GM21390 (cell line): Measurements from ENCODE around the gene MRPL37.
"Not testable (repeated sequence)": the region's sequence is repeated elsewhere in the genome, so short reads cannot be mapped to it uniquely, and the experiment has no call there.

Experiments used
- ATAC-seq: cut with Tn5 transposase; IDR thresholded peaks from one replicate; pipeline ENCODE4 v1.9.1; 2021; ENCODE audit not compliant: unreplicated experiment

MRPL37 gene

DNA sequence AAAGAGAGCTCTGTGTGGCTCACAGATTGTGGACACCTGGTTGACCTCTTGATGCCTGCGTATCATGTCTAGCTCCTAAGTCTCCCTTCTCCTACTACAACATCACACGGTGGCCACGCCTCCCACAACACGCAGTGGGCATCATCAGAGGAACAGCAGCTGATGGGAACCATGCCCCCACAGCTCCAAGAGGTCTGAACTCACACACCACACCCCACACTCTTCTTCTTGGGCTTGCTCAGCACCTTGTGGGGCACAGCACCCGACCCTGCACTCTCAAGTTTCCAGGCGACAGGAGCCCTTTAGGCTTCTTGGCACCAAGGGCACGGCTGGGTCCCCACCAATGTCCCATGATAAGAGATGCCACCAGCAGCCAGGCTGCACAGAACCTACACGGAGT is 28.4 kb upstream of the MRPL37 start:
- ATAC-seq: no peak

DNA sequence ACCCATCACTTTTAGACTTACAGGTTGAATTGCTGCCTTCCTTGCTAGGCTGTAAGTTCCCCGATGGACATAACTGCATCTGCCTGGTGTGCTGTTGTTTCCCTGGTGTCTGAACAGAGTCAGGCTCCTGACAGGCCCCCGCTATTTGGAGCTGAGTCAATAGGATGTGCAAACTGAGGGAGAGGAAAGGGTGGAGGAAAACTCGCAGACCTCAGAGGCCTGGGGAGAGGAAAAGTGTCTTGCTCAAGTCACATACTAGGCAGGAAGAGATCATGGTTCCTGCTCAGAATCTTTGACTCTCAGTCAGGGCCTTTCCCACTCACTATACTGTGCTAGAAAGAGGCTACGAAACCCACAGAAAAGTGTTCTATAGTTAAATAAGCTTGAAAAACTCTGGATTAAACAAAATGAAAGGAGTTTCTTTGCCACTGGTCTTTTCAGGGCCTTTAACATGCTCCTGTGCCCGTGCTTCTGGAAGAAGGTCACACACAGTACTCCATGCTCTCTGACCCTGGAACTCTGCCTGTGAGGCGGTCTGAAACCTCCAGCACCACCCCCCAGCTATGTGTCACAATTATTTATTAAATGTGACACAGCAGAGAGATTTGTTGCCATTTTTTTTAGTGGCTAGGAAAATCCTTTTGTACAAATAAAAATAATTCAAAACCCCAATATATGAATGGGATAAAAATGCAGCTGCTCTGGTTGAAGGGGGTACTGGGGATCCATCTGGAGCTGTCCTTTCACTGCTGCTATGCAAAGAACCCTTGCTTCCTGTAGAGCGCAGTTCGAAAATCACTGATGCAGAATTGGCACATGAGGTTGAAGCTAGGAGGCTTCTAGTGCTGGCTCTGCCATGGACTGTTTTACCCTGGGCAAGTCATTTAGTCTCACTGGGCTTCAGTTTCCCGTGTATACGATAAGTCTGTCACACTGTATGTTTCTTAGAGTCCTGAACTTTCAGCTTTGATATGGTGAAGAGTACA is 27.1 kb upstream of the MRPL37 start:
- ATAC-seq: no peak

DNA sequence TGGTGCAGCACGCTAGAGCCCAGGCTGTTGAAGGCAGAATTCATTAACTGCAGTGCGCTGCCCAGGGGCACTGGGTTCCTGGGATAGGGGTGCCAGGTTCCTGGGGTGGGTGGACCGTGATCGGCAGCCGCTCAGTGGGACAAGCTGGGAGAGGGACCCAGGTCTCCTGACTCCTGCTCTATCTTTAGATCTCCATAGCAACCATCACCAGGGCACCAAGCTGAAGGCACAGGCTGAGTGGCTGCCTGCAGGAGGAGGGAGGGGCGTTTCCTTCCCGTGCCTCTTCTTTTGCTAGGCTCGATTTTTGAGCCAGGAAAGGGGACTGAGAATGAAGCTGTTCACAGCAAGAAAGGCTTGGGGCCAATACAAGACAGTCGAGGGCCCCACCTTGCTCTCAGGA is 26.3 kb upstream of the MRPL37 start:
- no peak for ATAC-seq

DNA sequence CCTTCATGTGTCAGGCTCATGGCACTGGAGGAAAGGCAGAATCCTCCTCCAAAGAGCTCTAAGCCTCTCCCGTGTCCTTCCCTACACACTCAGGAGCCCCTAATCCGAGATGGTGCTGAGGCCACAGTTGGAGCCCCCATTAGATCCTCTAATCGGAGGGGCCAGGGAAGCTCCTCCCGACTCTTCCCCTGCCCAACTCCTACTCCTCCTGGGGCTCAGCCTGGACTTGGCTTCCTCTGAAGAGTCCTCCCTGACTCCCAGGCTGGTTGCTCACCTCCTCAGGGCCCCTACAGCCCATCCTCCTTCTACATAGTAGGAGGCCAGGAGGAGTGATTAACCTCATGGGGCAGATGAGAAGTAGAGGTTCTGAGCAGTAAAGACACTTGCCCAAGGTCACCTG is 25.9 kb upstream of the MRPL37 start:
- no peak for ATAC-seq

DNA sequence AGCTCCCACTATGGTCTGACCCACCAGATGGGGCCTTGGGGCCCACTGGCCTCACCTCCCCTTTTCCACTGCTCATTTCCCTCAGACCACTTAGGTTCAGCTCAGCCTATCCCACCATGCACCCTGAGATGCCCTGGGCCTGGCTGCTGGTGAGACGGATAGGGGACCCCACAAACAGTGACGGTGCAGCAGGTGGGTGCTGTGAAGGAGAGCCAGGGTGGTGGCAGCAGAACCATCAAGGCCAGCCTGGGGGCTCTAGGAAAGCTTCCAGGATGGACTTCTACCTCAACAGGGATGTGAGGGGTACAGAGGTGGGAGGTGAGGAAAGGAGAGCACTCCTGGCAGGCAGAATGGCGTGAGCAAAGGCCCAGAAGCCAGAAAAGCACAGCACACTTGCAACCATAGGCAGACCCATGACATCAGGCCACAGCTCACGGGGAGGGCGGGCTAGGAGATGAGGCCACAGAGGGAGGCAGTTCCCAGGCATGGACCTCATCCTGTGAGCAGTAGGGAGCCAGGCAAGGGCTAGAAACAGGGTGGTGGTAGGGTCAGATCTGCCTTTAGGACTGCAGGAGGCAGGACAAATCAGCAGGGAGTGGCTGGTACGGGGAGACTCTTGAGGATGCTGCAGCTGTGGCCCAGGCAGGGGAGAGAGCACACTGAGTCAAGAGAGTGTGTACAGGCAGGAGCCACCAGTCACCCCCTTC is 23.2 kb upstream of the MRPL37 start:
- no peak for ATAC-seq

DNA sequence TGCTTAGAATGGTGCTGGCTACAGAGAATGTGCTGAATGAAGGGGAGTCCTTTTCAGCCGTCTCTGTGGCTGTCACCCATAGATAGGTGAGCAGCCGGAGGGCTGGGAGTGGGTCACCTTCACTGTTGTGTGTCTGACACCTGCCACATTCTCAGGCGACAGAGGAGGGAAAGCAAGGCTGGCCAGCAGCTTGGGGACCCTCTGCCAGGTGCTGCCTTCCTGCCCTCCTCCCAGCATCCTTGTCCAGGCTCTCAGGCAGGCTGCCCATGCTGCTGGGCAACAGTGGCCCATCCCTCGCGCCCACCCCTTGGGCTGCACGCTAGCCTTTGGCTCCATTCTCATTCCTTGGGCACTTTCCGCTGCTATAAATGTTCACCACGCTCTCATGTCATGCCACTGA is 22.2 kb upstream of the MRPL37 start:
- ATAC-seq: no peak

DNA sequence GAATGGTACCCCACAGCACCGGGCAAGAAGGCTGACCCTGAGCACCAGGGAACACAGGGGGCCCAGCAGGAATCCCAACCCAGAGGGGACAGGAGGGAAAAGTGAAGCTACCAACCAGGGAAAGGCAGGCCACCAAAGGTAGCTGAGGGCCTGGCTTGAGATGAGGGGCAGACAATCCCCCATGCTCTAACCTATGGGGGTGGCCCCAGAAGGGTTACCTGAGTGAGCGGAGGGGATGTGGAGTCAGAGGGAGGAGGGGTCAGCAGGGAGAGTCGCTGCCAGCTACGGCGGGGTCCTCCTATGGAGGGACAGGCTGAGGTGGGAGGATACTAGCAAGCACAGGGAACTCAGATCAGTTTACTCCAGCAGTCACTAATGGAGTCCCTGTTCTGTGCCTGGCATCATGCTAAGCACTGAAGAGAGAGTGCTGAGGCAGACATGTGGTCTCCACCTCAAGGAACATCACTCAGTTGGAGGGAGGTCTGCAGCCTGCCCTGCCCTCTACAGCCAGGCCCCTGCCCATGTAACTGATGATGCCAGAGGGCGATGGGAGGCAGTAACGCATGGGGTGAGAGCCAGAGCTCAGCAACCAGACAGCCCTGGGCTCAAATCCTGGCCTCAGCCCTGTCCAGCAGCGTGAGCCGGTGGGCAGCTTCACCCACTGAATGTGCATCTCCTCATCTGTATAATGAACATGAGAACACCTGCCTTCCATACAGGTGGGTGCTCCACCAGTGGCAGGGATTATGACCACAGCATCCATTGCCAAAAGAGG is 21.5 kb upstream of the MRPL37 start:
- no peak for ATAC-seq

DNA sequence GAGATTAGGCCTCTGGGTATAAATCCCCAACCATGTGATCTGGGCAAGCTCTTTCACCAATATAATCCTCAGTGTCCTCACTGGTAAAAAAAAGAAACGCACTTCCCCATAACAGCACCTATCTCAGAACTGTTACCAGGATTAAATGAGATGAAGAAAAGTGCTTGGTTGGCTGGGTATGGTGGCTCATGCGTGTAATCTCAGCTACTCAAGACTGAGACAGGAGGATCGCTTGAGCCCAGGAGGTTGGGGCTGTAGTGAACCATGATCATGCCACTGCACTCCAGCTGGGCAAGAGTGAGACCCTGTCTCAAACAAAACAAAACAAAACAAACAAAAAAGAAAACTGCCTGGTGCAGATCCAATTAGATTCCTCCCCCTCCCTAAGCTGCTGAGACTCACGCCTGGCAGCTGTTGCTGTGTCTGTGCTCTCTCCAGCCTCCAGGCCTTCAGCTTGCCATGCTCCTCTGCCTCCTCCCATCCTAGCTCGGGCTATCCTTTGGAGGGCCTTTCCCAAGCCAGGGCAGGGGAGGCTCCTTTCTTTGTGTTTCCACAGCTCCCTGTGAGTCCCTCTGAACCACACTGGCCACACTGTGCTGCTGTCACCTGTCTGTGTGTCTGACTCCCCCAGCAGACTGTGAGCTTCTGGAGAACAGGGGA is 19.1 kb upstream of the MRPL37 start:
- no peak for ATAC-seq

DNA sequence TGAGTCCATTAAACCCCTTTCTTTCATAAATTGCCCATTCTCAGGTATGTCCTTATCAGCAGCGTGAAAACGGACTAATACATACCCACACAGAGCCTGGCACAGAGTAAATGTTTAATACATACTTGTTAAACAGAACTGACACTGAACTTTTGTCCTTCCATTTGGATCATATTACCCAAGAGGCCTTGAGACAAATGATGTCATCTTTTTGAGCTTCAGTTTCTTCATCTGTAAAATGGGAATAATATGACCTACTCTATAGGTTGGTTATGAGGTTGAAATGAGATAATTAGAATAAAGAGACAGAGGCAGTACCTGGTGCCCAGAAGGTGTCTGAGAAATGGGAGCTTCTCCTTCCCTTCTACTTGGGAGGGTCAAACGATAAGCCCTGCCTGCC is 13.9 kb upstream of the MRPL37 start:
- no peak for ATAC-seq

DNA sequence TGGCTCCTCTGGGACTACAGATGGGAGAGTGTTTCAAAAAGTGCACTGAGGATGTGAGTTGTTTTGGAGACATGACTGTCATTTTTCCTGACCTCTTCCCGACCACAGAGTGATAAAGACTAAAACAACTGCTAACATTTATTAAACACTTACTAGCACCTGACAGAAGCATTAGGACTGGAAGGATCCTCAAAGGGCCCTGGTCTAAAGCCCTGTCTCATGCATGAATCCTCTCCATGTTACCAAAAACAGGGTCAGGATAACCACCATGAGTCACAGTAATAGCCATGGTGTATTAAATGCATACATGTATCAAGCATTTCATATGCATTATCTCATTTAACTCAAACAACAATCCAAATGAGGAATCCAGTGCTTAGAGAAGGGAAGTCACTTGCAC is 11.7 kb upstream of the MRPL37 start:
- ATAC-seq: no peak

DNA sequence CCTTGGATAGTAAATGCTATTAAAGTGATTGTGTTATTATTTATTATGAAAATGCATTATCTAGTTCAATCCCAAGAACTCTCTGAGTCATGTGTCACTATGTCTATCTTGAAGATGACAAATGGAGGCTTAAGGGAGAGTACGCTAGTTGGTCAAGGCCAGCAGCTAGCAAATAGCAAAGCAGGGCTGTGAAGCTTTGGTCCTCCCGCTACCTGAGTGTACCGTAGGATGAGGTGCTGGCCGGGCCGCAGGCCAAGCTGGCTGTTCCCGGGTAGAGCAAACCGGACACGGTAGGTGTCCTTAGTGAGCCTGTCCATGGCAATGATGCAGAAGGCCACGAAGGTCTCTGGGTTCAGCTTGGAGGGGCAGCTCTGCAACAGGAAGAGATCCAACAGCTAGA is 9.4 kb upstream of the MRPL37 start:
- no peak for ATAC-seq

DNA sequence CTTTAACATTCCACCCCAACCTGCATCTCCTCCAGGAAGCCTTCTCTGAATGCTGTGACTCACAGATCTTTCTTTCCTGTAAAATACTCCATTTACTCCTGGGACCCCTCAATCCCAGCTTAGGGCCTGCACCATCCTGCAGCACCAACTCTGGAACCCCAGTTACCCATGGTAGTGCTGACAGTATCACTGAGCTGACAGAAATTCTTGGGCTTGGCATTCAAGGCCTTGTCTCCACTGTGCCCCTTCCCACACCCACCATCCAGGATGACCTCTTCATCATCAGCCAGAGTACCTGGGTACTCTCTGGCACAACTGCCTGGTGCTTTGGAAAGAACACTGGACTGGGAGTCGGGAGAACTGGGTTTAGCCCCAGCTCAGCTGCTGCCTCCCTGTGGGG is 8.4 kb upstream of the MRPL37 start:
- no peak for ATAC-seq

DNA sequence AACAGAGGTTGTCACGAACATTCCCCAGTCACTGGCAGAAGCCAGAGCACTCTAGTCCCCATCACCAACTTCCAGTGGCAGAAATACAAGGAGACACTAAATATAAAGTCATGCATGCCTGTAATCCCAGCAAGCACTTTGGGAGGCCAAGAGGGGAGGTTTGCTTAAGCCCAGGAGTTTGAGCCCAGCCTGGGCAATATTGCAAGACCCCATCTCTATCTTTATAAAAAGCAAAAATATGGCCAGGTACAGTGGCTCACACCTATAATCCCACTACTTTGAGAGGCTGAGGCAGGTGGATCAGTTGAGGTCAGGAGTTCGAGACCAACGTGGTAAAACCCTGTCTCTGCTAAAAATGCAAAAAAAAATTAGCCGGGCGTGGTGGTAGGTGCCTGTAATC is 6.5 kb upstream of the MRPL37 start:
- ATAC-seq: no peak

DNA sequence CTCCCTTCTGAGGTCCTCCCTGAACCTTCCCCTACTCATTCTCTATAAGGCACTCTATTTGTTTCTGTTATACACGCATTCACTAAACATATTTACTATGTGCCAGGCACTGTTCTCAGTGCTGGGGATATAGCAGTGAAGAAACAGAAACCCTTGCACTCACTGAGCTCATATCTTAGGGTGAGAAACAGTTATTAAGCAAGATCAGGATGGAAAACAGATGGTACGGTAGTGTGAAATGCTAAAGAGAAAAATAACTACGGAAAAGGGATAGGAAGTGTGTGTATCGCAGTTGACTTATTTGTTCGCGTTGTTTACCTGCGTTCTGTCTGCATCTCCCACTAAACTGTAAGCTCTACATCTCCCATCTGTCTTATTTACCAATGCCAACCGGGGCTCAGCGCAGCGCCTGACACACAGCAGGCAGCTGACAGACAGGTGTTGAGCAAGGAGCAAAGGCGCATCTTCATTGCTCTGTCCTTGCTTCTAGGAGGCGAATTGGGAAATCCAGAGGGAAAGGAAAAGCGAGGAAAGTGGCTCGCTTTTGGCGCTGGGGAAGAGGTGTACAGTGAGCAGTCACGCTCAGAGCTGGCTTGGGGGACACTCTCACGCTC is 709 bp upstream of the MRPL37 start:
- peak; percentile 3 for ATAC-seq

DNA sequence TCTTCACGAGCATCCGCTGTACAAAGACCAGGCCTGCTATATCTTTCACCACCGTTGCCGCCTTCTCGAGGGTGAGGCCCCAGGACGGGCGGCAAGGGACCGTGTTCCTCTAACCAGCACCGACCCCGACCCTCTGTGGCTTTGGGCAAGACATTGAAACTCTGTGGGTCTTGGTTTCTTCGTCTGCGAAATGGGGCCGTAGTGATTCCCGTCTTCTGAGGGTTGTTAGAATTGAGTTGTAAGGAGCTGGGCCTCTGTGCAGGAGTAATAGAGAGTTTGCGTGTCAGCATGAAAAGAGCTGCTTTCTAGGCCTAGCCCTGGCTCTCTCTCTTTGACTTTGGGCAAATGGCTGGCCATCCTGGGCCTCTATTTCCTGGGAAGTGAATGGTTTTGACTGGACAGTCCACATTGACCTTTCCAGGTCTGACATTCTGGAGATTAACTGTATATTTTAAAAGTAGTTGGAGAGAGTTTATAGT is 591 bp downstream of the MRPL37 start:
- peak; percentile 13 for ATAC-seq

DNA sequence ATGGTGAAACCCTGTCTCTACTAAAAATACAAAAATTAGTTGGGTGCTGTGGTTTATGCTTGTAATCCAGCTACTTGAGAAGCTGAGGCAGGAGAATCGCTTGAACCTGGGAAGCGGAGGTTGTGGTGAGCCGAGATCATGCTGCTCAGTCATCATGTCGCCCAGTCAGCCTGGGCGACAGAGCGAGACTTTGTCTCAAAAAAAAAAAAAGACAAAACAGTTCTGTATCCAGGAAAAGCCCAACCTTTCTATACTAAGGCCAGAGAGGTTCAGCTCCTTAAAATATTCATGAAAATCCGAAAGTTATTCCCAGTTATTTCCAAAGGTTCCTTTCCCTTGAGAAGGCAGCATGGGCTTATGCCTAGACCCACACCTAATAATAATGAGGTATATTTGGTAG is 4.2 kb downstream of the MRPL37 start:
- no peak for ATAC-seq

DNA sequence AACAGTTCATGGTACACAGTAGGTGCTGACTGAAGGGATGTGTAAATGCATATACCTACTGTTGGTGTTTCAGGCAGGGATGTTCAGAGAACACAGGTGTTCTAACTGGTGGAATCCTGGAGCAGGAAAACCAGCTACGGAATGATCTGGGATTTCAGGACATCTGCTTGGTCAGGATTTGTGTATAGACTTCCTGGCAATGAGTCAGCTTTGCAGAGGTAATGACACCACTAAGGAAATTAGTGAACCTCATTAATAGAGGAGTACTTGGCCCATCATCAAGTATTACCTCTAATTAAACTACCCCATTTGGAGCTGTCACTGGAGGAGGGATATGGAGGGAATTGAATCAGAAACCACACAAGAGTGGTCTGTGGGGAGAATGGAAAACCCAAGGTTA is 7.3 kb downstream of the MRPL37 start:
- ATAC-seq: no peak

DNA sequence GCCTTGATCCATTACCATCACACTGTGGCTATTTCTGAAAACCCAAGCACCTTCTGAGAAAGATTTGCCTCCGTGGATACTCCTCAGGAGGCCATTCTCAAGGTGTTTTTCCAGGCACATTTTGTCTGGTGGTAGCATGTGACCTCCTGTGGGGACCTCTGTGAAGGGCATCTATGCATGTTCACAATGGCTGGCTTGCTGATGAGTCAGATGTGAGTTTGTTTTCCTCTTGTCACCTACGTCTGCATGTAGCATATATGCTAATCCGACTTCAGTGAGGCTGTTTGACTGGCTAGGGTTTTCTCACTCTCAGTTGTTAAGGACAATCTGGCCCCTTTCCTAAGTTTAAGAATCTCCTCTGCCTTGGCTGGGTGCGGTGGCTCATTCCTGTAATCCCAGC is 7.9 kb downstream of the MRPL37 start:
- not testable (repeated sequence) for ATAC-seq

DNA sequence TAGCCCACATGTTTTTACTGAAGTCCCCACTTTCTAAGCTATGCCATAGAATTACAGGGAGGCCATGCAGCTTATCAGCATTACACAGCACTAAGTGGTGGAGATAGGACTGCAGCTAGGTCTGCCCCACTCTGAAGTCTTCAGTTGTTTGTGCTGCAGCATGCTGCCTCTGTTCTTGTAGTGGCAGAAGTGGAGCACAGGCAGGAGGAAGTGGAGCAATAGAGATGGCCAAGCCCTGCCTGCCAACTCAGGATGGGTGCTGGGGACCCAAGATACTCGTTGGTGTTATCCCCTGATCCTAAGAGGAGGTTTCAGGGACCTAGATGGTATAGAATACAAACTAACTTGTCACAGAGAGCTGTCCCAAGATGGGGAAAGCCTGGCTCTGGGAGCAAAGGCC is 12.9 kb downstream of the MRPL37 start:
- no peak for ATAC-seq

DNA sequence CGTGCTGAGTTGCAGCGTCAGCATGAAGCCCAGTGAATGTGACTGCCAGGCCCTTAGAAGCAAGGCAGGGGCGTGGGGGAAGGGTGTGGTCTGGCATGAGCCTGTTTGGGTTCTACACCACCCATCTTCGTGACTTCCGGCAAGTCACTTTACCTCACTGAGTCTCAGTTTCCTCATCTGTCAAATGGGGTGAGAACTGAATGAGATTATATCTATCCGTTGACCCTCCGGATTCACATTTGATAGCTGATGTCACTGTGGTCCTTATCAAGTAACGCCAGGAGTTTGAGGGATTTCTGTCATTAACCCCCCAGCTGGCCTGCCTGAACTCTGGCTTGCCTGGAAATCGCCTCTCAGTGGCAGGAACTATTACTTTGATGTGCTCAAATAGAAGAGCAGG is 15.6 kb downstream of the MRPL37 start:
- ATAC-seq: no peak
